Activated naive CD8-positive, alpha-beta T cell treated with anti-CD3 and anti-CD28 coated beads, Interleukin-2, amount 10 ng/mL, durations not matched to agents 7 days and 5 days (primary cell): Measurements from ENCODE around the gene PMVK. TPM values are rescaled to one million over a fixed set of nuclear protein-coding genes. Genes with fewer than 3 reads are reported as not detected.

Experiments
- ATAC-seq: fragments of 150-1000 bp; cut with Tn5 transposase; one replicate; pipeline ENCODE4 v1.10.0; 2021; ENCODE audit warnings: low read depth, moderate library complexity
- POLR2A ChIA-PET: fragments of 350-600 bp; sonication (Branson Sonifier 250); formaldehyde crosslinking; loops from one replicate; lab custom pipeline; 2021; ENCODE audit warnings: antibody characterized with exemption; lab: Charles Lee
- DNase-seq: peaks from one replicate; pipeline ENCODE4 v3.0.0; 2021
- H3K27ac Mint-ChIP-seq: one replicate; pipeline ENCODE4 v1.8.0; 2022; ENCODE audit warnings: mild to moderate bottlenecking, mixed read lengths
- H3K27me3 Mint-ChIP-seq: one replicate; pipeline ENCODE4 v1.8.0; 2022; ENCODE audit warnings: mild to moderate bottlenecking, moderate library complexity, mixed read lengths
- H3K36me3 Mint-ChIP-seq: one replicate; pipeline ENCODE4 v1.8.0; 2021; ENCODE audit warnings: mild to moderate bottlenecking, mixed read lengths
- H3K4me1 Mint-ChIP-seq: one replicate; pipeline ENCODE4 v1.8.0; 2021; ENCODE audit warnings: mixed read lengths
- H3K4me3 Mint-ChIP-seq: one replicate; pipeline ENCODE4 v1.8.0; 2022; ENCODE audit warnings: mild to moderate bottlenecking, moderate library complexity, mixed read lengths
- H3K9me3 Mint-ChIP-seq: one replicate; pipeline ENCODE4 v1.8.0; 2021; ENCODE audit warnings: mixed read lengths
- total RNA-seq, 2 experiments: library from RNA; stranded (reverse); gene quantifications; one replicate each; pipeline ENCODE4 v1.2.3, GENCODE V29; 2021

Gene PMVK
- total RNA-seq, 2 experiments from 2014 or later, result 25.6 to 26.4 TPM

DNA sequence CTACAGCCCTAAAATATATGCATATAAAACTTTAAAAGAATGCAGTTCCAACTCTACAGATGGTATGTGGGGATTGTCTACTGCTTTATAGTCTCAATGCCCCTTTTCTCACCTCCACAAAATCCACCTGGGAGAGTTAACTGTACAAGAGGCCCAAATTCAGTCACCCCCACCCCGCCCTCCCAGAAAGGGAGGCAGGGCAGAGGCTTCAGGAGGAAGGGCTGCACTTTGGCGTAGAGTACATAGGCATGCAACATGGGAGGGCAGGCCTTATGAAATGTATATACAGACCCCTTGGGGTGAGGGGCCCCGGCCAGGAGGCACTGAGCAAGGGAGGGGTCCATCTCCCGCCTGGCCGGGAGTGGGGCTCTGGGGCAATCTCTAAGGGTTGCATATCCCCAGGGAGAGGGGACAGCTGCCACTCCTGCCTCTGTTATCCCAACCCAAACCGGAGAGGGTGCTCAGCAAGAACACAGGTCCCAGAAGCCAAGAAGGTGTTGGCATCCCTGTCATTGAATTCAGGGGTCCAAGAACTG is 26.3 kb upstream of the PMVK start:
- POLR2A ChIA-PET, result interaction anchor here (1.4 to 3.4 kb wide), 5 partner anchors 7 to 26 kb away, joined by 3 to 43 read pairs (median 12); partner anchors contain the start of genes CKS1B, PBXIP1 and PMVK
- Mint-ChIP-seq H3K27me3 (no peaks in the 10 kb centered on the region), H3K9me3 (no peaks in the 10 kb centered on the region), H3K36me3 (peaks cover 14% of the 10 kb centered on the region), H3K4me1 (peaks cover 21% of the 10 kb centered on the region), H3K4me3 (peak overlapping the region; percentile 90), H3K27ac (peak overlapping the region; percentile 62)
- DNase-seq (no peak), ATAC-seq (no peak)

DNA sequence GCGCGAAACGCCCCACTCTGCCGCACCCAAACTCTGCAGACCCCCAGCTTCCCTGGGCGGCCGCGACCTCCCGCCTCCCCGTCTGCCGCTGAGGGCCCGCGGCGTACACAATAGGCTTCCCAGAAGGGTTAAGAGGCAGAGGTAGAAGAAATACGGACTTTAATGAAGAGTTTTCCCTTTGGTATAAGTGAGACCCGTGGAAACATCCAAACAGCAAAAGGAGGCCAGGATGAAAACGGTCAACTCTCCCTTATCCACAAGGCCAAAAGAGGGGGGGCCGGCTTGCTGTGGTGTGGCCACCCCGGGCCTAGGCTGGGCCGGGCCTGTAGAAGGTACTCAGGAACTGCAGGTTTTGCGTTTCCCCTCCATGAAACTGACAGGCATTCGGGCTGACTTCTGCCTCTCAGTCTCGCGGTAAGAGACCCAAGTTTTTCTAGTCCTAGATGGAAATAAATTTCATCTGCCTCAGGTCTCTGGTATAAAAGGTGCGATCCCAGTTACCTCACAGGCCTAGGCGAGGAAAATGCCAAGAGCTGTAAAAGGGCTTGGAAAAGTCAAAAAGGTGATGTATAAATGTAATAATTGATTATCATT is 25.7 kb upstream of the PMVK start:
- Mint-ChIP-seq H3K4me1 (peaks cover 19% of the 10 kb centered on the region), H3K27ac (peak overlapping the region; percentile 90), H3K4me3 (peak overlapping the region; percentile 90), H3K36me3 (peaks cover 13% of the 10 kb centered on the region), H3K27me3 (no peaks in the 10 kb centered on the region), H3K9me3 (no peaks in the 10 kb centered on the region)
- ATAC-seq, result peak; percentile 29
- POLR2A ChIA-PET, result interaction anchor here (1.3 to 3.4 kb wide), 9 partner anchors 10 to 371 kb away, joined by 3 to 43 read pairs (median 9); partner anchors contain the start of genes CKS1B, FLAD1 and PMVK
- DNase-seq, result no peak

DNA sequence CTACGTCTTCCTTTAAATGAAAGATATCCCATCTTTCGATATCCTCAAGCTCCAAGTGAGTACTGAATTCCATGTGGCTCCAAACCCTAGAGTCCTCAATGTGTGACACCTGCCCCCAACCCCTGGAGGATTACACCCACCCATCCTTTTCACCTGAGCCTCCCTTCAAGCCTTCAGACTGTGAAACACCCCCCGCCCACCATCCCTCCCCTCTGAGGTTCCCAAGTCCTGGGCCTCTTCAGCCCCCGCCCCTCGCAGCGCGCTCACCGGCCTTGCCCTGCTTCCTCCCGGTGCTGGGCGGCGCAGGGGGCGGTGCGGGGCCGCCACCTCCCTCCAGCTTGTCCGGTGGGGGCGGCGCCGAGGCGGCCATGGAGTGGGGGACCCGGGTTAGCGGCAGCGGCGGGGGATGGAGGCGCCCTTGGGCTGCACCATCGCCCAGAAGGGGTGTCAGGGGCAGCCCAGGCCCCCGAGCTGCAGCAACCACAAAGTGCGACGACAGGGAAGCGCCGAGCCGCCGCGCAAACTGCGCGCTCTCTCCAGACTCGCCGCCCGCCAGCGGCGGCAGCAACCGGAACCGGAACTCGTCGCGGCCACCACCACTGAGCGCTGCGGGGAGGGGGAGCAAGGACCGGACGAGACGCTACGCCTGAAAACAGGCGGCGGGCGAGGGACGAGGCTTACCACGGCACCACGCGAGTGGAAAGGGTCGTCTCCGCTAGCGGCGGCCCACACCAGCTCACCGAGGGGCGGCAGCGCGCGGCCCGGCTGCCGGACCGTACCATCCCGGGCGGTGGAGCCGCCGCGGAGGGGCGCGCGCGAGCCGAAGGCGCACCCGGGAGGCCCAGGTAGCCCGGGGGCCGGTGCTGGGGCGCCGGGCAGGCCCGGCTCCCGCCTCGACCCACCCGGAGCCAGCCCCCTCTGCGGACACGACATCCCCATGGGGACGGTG is 25.0 kb upstream of the PMVK start, which contains the start of gene PYGO2:
TSS of gene PYGO2 (minus strand) at position 576 of the 949 bp plus-strand sequence. CDS start at position 370, 206 bp downstream.
- H3K36me3 Mint-ChIP-seq, result peaks cover 13% of the 10 kb centered on the region
- H3K27me3 Mint-ChIP-seq, result no peaks in the 10 kb centered on the region
- peak within 1 kb of the TSS; percentile 94 for H3K4me3 Mint-ChIP-seq
- POLR2A ChIA-PET, result interaction anchor here (0.5 to 3.4 kb wide), 20 partner anchors 9 to 397 kb away, joined by 3 to 43 read pairs (median 4); partner anchors contain the start of genes ADAM15, CKS1B, FLAD1 and PMVK
- peak within 1 kb of the TSS; percentile 90 for H3K27ac Mint-ChIP-seq
- ATAC-seq (peak; percentile 80), DNase-seq (peak; percentile 90)
- peaks cover 25% of the 10 kb centered on the region for H3K4me1 Mint-ChIP-seq
- no peaks in the 10 kb centered on the region for H3K9me3 Mint-ChIP-seq

DNA sequence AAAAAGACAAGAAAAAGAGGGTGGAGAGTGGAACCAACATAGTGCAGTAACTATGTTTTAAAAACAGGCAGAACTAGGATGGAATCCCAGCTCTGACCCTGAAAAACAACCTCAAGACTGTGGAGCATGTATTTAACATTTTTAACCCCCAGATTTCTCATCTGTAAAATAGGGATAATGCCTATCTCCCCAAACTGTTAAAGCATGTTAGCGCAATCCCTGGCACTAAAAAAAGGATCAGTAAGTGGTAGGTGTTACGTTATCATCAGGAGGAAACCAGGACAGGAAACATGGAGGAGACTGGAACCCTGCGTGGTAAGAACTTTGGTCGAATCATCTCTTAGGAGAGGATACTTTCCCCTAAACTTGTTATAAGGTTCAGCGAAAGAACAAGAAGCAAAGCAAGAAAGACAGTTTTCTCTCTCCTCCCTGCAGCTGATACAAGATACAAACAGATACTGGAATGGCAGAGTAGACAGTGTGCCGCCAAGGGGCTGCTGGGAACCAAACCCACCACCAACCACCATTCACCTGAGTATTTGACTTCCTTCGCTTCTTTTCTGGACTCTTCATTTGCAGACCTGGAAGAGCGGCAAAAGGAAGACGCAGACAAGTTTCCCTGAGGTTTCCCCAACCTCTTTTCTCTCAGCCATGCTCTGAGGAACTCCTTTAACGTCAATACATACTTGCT is 24.1 kb upstream of the PMVK start:
- H3K27me3 Mint-ChIP-seq, result no peaks in the 10 kb centered on the region
- peaks cover 31% of the 10 kb centered on the region for H3K4me1 Mint-ChIP-seq
- no peaks in the 10 kb centered on the region for H3K9me3 Mint-ChIP-seq
- POLR2A ChIA-PET, result interaction anchor here (0.5 to 3.4 kb wide), 22 partner anchors 9 to 398 kb away, joined by 3 to 43 read pairs (median 3); partner anchors contain the start of genes ADAM15, CKS1B, FLAD1 and PMVK
- peak overlapping the region; percentile 88 for H3K27ac Mint-ChIP-seq
- DNase-seq (no peak), ATAC-seq (no peak)
- peaks cover 13% of the 10 kb centered on the region for H3K36me3 Mint-ChIP-seq
- H3K4me3 Mint-ChIP-seq, result peak overlapping the region; percentile 94

DNA sequence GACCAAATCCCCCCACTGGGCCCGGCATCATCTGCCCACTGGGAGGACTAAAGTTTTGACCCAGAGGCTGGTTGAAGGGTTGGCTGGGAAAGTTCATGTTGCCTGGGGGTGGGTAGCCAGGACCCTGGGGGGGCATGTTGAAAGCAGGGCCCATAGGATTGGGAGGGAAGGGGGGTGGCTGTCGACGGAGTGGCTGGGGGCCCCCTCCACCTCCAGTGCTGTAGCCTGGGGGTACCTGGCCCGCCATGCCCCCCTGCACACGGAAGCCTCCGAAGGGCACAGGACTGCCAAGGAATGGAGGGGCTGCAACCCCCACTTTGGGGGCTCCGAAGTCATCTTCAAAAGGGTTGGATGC is 22.9 kb upstream of the PMVK start:
- Mint-ChIP-seq H3K27ac (no peak overlapping the region), H3K27me3 (no peaks in the 10 kb centered on the region), H3K9me3 (no peaks in the 10 kb centered on the region), H3K4me3 (peak overlapping the region; percentile 94), H3K36me3 (peaks cover 13% of the 10 kb centered on the region), H3K4me1 (peaks cover 41% of the 10 kb centered on the region)
- DNase-seq (no peak), ATAC-seq (no peak)
- POLR2A ChIA-PET, result interaction anchor here (1.2 to 2.3 kb wide), 3 partner anchors 12 to 57 kb away, joined by 3 to 18 read pairs (median 6); partner anchors contain the start of gene SHC1

DNA sequence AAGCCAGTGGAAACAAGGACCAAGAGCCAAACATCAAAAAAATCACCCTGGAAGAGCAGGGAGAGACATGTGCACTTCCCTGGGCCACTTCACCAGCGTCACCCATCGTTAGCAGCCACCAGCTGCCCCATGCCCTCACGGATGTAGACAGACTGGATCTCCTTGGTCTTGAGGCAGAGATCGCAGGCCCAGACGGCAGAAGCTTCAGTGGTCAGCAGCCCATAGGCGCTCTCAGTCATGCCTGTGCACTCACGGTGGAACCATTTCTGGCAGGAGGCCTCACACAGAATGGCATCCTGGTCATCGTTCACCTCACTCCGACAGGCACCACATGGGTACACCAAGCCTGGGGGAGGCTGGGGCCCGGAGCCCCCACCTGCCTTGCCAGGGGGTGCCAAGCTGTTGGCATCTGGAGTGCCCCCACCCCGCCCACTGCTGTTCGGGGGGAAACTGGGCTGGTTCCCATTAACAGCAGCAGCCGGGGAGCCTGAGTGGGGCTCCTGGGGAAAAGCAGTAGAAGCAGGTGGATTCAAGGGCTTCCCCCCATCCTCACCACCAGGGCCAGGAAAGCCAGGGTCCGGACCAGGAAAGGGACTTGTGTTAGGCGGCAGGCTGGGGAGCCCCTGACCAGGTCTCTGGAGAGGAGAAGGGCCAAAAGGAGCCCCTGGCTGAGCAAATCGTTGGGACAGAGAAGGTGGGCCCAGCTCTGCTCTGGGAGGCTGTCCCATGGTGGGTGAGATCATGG is 22.3 kb upstream of the PMVK start:
- H3K27ac Mint-ChIP-seq, result peak overlapping the region; percentile 73
- H3K36me3 Mint-ChIP-seq, result peaks cover 13% of the 10 kb centered on the region
- H3K4me3 Mint-ChIP-seq, result peak overlapping the region; percentile 28
- POLR2A ChIA-PET, result interaction anchor here (0.6 kb wide), 1 partner anchor 19 kb away, joined by 3 read pairs; no protein-coding TSS in a partner anchor
- no peak for DNase-seq
- ATAC-seq, result no peak
- H3K27me3 Mint-ChIP-seq, result no peaks in the 10 kb centered on the region
- H3K9me3 Mint-ChIP-seq, result no peaks in the 10 kb centered on the region
- H3K4me1 Mint-ChIP-seq, result peaks cover 45% of the 10 kb centered on the region

DNA sequence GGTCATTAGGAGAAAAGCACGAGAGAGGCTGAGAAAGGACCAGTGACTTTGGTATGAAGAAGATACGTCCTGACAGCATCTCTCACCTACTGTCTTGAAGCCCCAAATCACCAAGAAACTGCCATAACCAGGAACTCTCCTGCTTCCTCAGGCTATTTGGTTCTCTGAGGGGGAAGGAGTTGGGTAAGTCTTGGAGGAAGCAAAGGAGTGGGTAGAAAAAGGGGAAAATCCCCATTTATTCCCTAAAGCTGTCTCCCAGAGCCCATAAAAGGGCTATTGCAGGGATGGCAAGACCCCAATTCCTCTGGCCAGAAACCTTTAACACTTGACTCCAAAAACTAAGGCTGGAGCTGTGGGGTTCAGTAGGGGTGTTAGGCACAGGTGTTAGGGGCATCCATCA is 21.5 kb upstream of the PMVK start:
- Mint-ChIP-seq H3K4me3 (no peak overlapping the region), H3K27me3 (no peaks in the 10 kb centered on the region), H3K4me1 (peaks cover 48% of the 10 kb centered on the region), H3K36me3 (peaks cover 15% of the 10 kb centered on the region), H3K27ac (no peak overlapping the region), H3K9me3 (no peaks in the 10 kb centered on the region)
- ATAC-seq (no peak), DNase-seq (no peak)
- POLR2A ChIA-PET, result no interaction called here

DNA sequence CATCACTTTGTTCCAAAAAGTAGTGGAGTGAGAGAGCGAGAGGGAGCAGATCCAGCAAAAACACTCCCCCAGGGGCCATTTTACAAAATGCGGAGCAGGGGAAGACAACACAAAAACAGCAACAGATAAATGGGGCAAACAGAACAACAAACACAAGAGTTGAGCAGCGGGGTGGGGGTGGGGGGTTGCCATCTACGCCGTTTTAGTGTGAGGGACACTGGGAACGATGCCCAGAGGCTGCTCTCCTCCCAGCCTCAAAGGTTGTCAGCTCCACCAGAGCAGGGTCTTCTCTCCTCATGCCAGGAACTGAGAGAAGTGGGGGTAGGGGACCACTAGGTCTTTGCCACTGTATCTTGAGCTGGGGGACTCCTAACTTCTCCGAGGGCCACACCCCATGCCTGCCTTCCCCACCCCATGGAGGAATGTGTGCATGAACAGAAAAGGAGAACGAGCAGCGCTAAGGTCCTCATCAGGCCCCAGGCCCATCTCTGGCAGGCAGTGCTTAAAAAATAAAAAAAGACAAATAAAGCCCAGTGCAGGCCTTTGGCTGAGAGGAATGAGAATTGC is 20.7 kb upstream of the PMVK start:
- no peaks in the 10 kb centered on the region for H3K9me3 Mint-ChIP-seq

DNA sequence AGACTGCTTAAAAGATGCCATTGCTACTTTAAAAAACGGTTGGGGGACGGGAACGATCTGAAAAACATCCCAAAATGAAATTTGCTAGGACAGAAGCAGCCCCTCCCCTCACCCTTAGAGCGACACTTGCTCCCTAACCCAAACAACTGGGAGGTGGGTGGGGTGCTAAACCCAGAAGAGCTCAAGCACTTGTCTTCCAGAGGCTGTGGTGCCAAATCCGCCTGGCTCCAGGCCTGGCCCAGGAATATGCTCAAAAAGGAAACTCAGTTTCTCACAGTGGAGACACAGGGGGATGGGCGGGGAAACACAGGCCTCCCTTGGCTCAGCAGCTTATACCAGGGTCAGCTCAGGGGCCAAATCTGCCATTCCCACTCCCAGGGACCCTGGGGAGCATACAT is 20.0 kb upstream of the PMVK start:
- Mint-ChIP-seq H3K4me3 (peak overlapping the region; percentile 97), H3K9me3 (no peaks in the 10 kb centered on the region), H3K36me3 (peaks cover 24% of the 10 kb centered on the region), H3K27ac (peak overlapping the region; percentile 99), H3K4me1 (peaks cover 57% of the 10 kb centered on the region), H3K27me3 (no peaks in the 10 kb centered on the region)
- ATAC-seq, result no peak
- POLR2A ChIA-PET, result interaction anchor here (0.6 to 3.1 kb wide), 15 partner anchors 8 to 237 kb away, joined by 3 to 45 read pairs (median 7); partner anchors contain the start of genes ADAM15, CKS1B, FLAD1 and PMVK
- DNase-seq, result no peak

More for the DNA sequence above, 20.7 kb upstream of the PMVK start:
- H3K27me3 Mint-ChIP-seq, result no peaks in the 10 kb centered on the region
- H3K4me3 Mint-ChIP-seq, result peak overlapping the region; percentile 13
- ATAC-seq (no peak), DNase-seq (no peak)
- peaks cover 51% of the 10 kb centered on the region for H3K4me1 Mint-ChIP-seq
- peaks cover 21% of the 10 kb centered on the region for H3K36me3 Mint-ChIP-seq
- peak overlapping the region; percentile 38 for H3K27ac Mint-ChIP-seq
- POLR2A ChIA-PET, result interaction anchor here (0.6 to 3.1 kb wide), 8 partner anchors 7 to 207 kb away, joined by 3 to 45 read pairs (median 13); partner anchors contain the start of genes CKS1B, FLAD1 and PMVK

DNA sequence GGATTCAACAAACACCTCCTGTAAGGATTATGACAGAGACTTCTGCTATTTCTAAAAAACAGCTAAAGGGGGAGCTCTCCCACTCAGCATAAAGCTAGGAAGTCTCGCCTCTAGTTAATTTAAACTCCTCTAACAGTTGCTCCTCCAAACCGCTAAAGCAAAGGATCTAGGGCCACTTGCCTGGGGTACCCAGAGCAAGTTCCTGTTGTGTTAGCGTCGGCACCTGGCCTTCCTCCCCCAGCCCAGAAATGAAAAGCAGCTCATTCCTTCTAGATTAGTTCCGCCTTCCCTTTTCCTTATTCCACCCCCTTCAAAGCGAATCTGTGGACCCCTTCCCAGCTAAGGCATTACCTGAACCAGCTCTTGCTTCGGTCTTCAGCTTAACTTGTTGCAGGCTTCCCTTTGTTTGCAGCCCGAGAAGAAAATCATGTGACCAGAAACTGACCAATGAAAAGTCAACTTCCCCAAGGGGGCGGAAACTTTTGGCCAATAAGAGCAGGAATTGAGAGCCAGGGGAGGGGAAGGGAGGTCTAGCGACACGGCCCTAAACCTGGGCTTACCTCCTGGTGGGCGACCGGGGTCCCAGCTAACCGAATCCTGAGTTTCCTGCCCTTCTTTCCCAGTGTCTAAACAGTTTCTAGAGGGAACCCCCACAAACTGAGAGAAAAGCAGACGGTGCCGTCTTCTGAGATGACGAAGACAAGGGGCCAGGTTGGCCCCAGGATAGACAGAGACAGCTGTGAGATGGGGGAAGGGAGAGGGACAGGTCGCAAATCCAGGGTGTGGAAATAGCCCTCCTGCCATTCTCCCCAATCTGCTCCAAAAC is 19.4 kb upstream of the PMVK start, which contains the start of gene PBXIP1:
TSS of gene PBXIP1 (minus strand) at position 382 of the 826 bp plus-strand sequence. CDS start 2,378 bp downstream, outside the sequence.
- POLR2A ChIA-PET, result interaction anchor here (0.7 to 3.1 kb wide), 18 partner anchors 9 to 348 kb away, joined by 3 to 45 read pairs (median 8); partner anchors contain the start of genes ADAM15, ADAR, CKS1B and FLAD1
- DNase-seq, result peak; percentile 69
- H3K9me3 Mint-ChIP-seq, result no peaks in the 10 kb centered on the region
- H3K4me3 Mint-ChIP-seq, result peak within 1 kb of the TSS; percentile 97
- peak; percentile 48 for ATAC-seq
- peaks cover 22% of the 10 kb centered on the region for H3K36me3 Mint-ChIP-seq
- H3K27me3 Mint-ChIP-seq, result no peaks in the 10 kb centered on the region
- peak within 1 kb of the TSS; percentile 99 for H3K27ac Mint-ChIP-seq
- peaks cover 60% of the 10 kb centered on the region for H3K4me1 Mint-ChIP-seq
